ENCODE measurements around the gene MOGAT3.

The MOGAT3 gene

GRCh38 chr7:101223528-101223927 lies 22.7 kb upstream of the MOGAT3 start:
- Histone ChIP-seq H3K9me2 (ENCODE audit: low read depth, low read length) (no peaks in the 10 kb centered on the region), H3K27ac (ENCODE audit: low read depth, low read length, poor library complexity, severe bottlenecking) (no peak overlapping the region), H3K4me1 (ENCODE audit: insufficient read depth, low read length, severe bottlenecking) (peaks cover 19% of the 10 kb centered on the region), H2AFZ (ENCODE audit: low read length) (no peak overlapping the region), H3K9me3 (ENCODE audit: low read length) (no peaks in the 10 kb centered on the region), H3F3A (ENCODE audit: insufficient read depth, low read length) (no peaks in the 10 kb centered on the region), H3K79me2 (ENCODE audit: insufficient read depth, low read length) (no peaks in the 10 kb centered on the region; the same call in 1 of the 2 replicates), H3K36me3 (ENCODE audit: insufficient read depth, low read length) (peaks cover 44% of the 10 kb centered on the region), H3K9ac (ENCODE audit: low read length) (no peak overlapping the region), H4K20me1 (ENCODE audit: insufficient read depth, low read length) (no peaks in the 10 kb centered on the region), H3K4me3 (ENCODE audit: low read depth, low read length, poor library complexity, severe bottlenecking) (no peak overlapping the region), H3K4me2 (ENCODE audit: low read length) (no peak overlapping the region), H3K27me3 (ENCODE audit: insufficient read depth, low read length) (no peaks in the 10 kb centered on the region)
- no peak for TF ChIP-seq EZH2 (IDR thresholded peaks at IDR 0.05; ENCODE audit: borderline replicate concordance, low read length)
- no peak for TF ChIP-seq CTCF (IDR thresholded peaks at IDR 0.05; ENCODE audit: low read length)

- H3K36me3 ChIP-seq (ENCODE audit: insufficient read depth, low read length) = peaks cover 43% of the 10 kb centered on the region
- no peaks in the 10 kb centered on the region; the same call in 1 of the 2 replicates for H3K79me2 ChIP-seq (ENCODE audit: insufficient read depth, low read length)
- H3F3A ChIP-seq (ENCODE audit: insufficient read depth, low read length) = no peaks in the 10 kb centered on the region
- no peak overlapping the region for H3K9ac ChIP-seq (ENCODE audit: low read length)
- no peaks in the 10 kb centered on the region for H4K20me1 ChIP-seq (ENCODE audit: insufficient read depth, low read length)
- peaks cover 15% of the 10 kb centered on the region for H3K4me1 ChIP-seq (ENCODE audit: insufficient read depth, low read length, severe bottlenecking)
- H3K27me3 ChIP-seq (ENCODE audit: insufficient read depth, low read length) = no peaks in the 10 kb centered on the region
- no peak overlapping the region for H3K27ac ChIP-seq (ENCODE audit: low read depth, low read length, poor library complexity, severe bottlenecking)
- TF ChIP-seq CTCF (IDR thresholded peaks at IDR 0.05; ENCODE audit: low read length) = no peak
- no peak for TF ChIP-seq EZH2 (IDR thresholded peaks at IDR 0.05; ENCODE audit: borderline replicate concordance, low read length)
- H3K4me2 ChIP-seq (ENCODE audit: low read length) = no peak overlapping the region
- no peak overlapping the region for H3K4me3 ChIP-seq (ENCODE audit: low read depth, low read length, poor library complexity, severe bottlenecking)
- no peaks in the 10 kb centered on the region for H3K9me3 ChIP-seq (ENCODE audit: low read length)
- H2AFZ ChIP-seq (ENCODE audit: low read length) = no peak overlapping the region
- no peaks in the 10 kb centered on the region for H3K9me2 ChIP-seq (ENCODE audit: low read depth, low read length)
Measured at GRCh38 chr7:101222275-101222830, 21.5 kb upstream of the MOGAT3 start.

- no peak overlapping the region for H3K4me3 ChIP-seq (ENCODE audit: low read depth, low read length, poor library complexity, severe bottlenecking)
- no peaks in the 10 kb centered on the region; the same call in 1 of the 2 replicates for H3K79me2 ChIP-seq (ENCODE audit: insufficient read depth, low read length)
- TF ChIP-seq CTCF (IDR thresholded peaks at IDR 0.05; ENCODE audit: low read length) = no peak
- TF ChIP-seq EZH2 (IDR thresholded peaks at IDR 0.05; ENCODE audit: borderline replicate concordance, low read length) = no peak
- peaks cover 26% of the 10 kb centered on the region for H3K4me1 ChIP-seq (ENCODE audit: insufficient read depth, low read length, severe bottlenecking)
- H2AFZ ChIP-seq (ENCODE audit: low read length) = no peak overlapping the region
- no peak overlapping the region for H3K27ac ChIP-seq (ENCODE audit: low read depth, low read length, poor library complexity, severe bottlenecking)
- no peaks in the 10 kb centered on the region for H3K9me2 ChIP-seq (ENCODE audit: low read depth, low read length)
- no peak overlapping the region for H3K4me2 ChIP-seq (ENCODE audit: low read length)
- H3K9me3 ChIP-seq (ENCODE audit: low read length) = no peaks in the 10 kb centered on the region
- no peak overlapping the region for H3K9ac ChIP-seq (ENCODE audit: low read length)
- H3K27me3 ChIP-seq (ENCODE audit: insufficient read depth, low read length) = no peaks in the 10 kb centered on the region
- H4K20me1 ChIP-seq (ENCODE audit: insufficient read depth, low read length) = no peaks in the 10 kb centered on the region
- H3F3A ChIP-seq (ENCODE audit: insufficient read depth, low read length) = no peaks in the 10 kb centered on the region
- H3K36me3 ChIP-seq (ENCODE audit: insufficient read depth, low read length) = peaks cover 28% of the 10 kb centered on the region
Measured at GRCh38 chr7:101220295-101220694, 19.5 kb upstream of the MOGAT3 start.

All from OCI-LY1 (cell line).